Brain microvascular endothelial cell (primary cell): ENCODE measurements around the gene TMIGD2.

Source experiments
- DNase-seq: peaks from one replicate; pipeline ENCODE4 v3.0.0-alpha.2; 2020
- H3K27ac ChIP-seq: fragments of 250-450 bp; sonication (Bioruptor Pico); 2 replicates; pipeline ENCODE4 v1.5.1; 2020; ENCODE audit warnings: mild to moderate bottlenecking, moderate library complexity
- H3K27me3 ChIP-seq: fragments of 250-450 bp; sonication (Bioruptor Pico); replicated peaks from 2 replicates; pipeline ENCODE4 v1.5.1; 2020; ENCODE audit warnings: mild to moderate bottlenecking
- H3K36me3 ChIP-seq: fragments of 250-450 bp; sonication (Bioruptor Pico); replicated peaks from 2 replicates; pipeline ENCODE4 v1.5.1; 2020; ENCODE audit warnings: mild to moderate bottlenecking
- H3K4me3 ChIP-seq: 2 replicates; pipeline ENCODE4 v1.5.1; 2011; ENCODE audit warnings: low read depth, mild to moderate bottlenecking, control low read depth, low read length, moderate library complexity
- in situ Hi-C: cut with HindIII; loops from 2 replicates; pipeline ENCODE4 v1.10.0; 2017; ENCODE audit warnings: low sequenced_read_pairs, low pct_ligation_motif_present
- TF ChIP-seq, protein P1 (sequence below): IDR thresholded peaks from 2 replicates; pipeline ENCODE4 v1.5.1; 2011; ENCODE audit warnings: low read depth, mild to moderate bottlenecking, moderate library complexity, low read length, control low read depth, inconsistent platforms; ENCODE audit errors: missing control alignments

TMIGD2 gene

GRCh38 chr19:4318460-4318859 is 16.3 kb upstream of the TMIGD2 start:
- in situ Hi-C loops, result no loop called here
- Histone ChIP-seq H3K4me3 (no peak overlapping the region), H3K27me3 (no peaks in the 10 kb centered on the region), H3K27ac (no peak overlapping the region), H3K36me3 (peaks cover 4% of the 10 kb centered on the region)
- DNase-seq, result no peak
- TF ChIP-seq, protein P1, sequence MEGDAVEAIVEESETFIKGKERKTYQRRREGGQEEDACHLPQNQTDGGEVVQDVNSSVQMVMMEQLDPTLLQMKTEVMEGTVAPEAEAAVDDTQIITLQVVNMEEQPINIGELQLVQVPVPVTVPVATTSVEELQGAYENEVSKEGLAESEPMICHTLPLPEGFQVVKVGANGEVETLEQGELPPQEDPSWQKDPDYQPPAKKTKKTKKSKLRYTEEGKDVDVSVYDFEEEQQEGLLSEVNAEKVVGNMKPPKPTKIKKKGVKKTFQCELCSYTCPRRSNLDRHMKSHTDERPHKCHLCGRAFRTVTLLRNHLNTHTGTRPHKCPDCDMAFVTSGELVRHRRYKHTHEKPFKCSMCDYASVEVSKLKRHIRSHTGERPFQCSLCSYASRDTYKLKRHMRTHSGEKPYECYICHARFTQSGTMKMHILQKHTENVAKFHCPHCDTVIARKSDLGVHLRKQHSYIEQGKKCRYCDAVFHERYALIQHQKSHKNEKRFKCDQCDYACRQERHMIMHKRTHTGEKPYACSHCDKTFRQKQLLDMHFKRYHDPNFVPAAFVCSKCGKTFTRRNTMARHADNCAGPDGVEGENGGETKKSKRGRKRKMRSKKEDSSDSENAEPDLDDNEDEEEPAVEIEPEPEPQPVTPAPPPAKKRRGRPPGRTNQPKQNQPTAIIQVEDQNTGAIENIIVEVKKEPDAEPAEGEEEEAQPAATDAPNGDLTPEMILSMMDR, result no peak

DNA sequence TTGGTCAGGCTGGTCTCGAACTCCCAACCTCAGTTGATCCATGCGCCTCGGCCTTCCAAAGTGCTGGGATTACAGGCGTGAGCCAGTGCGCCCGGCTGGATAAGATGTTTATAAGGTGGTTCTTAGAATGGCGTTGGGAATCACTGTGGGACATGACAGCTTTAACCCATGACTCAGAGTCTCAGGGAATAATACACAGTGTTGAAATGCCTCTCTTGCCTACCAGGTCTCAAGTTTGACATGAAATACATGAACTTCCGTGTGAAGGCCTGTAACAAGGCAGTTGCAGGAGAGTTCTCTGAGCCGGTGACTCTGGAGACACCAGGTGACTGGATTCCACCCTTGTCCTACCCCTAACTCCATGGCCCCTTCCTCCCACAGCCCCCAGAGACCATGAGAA is 14.8 kb upstream of the TMIGD2 start:
- H3K4me3 ChIP-seq, result no peak overlapping the region
- H3K27ac ChIP-seq, result no peak overlapping the region
- no peak for DNase-seq
- TF ChIP-seq, protein P1, result no peak
- no peaks in the 10 kb centered on the region for H3K27me3 ChIP-seq
- peaks cover 5% of the 10 kb centered on the region for H3K36me3 ChIP-seq
- in situ Hi-C loops, result no loop called here

GRCh38 chr19:4313847-4314490 is 11.8 kb upstream of the TMIGD2 start:
- no peaks in the 10 kb centered on the region for H3K27me3 ChIP-seq
- H3K27ac ChIP-seq, result no peak overlapping the region
- H3K4me3 ChIP-seq, result no peak overlapping the region
- no peak for DNase-seq
- H3K36me3 ChIP-seq, result peaks cover 16% of the 10 kb centered on the region
- TF ChIP-seq, protein P1, result no peak
- in situ Hi-C loops, result no loop called here

- in situ Hi-C loops, result no loop called here
- no peak for DNase-seq
- Histone ChIP-seq H3K4me3 (no peak overlapping the region), H3K27ac (no peak overlapping the region), H3K27me3 (no peaks in the 10 kb centered on the region), H3K36me3 (peaks cover 12% of the 10 kb centered on the region)
- TF ChIP-seq, protein P1, result no peak
Observed at GRCh38 chr19:4310247-4311121, 8.3 kb upstream of the TMIGD2 start.

GRCh38 chr19:4305659-4306058 is 3.5 kb upstream of the TMIGD2 start:
- Histone ChIP-seq H3K27ac (no peak overlapping the region), H3K36me3 (peaks cover 6% of the 10 kb centered on the region), H3K27me3 (no peaks in the 10 kb centered on the region), H3K4me3 (no peak overlapping the region)
- in situ Hi-C loops, result no loop called here
- no peak for DNase-seq
- TF ChIP-seq, protein P1, result no peak
